Prostate gland (tissue), 2 donors: Measurements from ENCODE around the gene SH3TC1. TPM values are rescaled to one million over a fixed set of nuclear protein-coding genes. Genes with fewer than 3 reads are reported as not detected.

ENCODE experiments used
- DNase-seq: peaks from one replicate; pipeline ENCODE4 v3.0.0-alpha.2; 2019; ENCODE audit warnings: low spot score
- H3K27ac ChIP-seq, 2 donors: fragments of 200-600 bp; sonication (generic); 2 replicates each; pipeline ENCODE4 v1.5.1; 2017 to 2019
- H3K27me3 ChIP-seq: fragments of 200-600 bp; sonication (generic); replicated peaks from 2 replicates; pipeline ENCODE4 v1.5.1; 2019; ENCODE audit not compliant: insufficient read depth
- H3K36me3 ChIP-seq, 2 donors: fragments of 200-600 bp; sonication (generic); 1 replicate in 1 of 2; 2 replicates in 1 of 2; pipeline versions ENCODE4 v1.5.1 to v1.8.1; 2017 to 2019
- H3K4me1 ChIP-seq: fragments of 200-600 bp; sonication (generic); replicated peaks from 2 replicates; pipeline ENCODE4 v1.5.1; 2019
- H3K4me3 ChIP-seq, 2 donors: fragments of 200-600 bp; sonication (generic); 2 replicates each; pipeline ENCODE4 v1.5.1; 2017 to 2019
- H3K9me3 ChIP-seq: fragments of 200-600 bp; sonication (generic); 2 replicates; pipeline ENCODE4 v1.5.1; 2017
- POLR2A ChIP-seq: fragments of 450-650 bp; IDR thresholded peaks from one replicate; pipeline ENCODE4 v1.6.1; 2016; ENCODE audit warnings: antibody characterized with exemption, mild to moderate bottlenecking
- POLR2AphosphoS5 ChIP-seq: sonication (generic); formaldehyde crosslinking; IDR thresholded peaks from one replicate; pipeline ENCODE4 v1.6.1; 2017; ENCODE audit warnings: antibody characterized with exemption
- WGBS: methylation state at CpG from one replicate; pipeline ENCODE4 v1.1.5; 2018; 5-methylcytosine and 5-hydroxymethylcytosine counted together
- intact Hi-C: fragments of 100-400 bp; cut with DNase I; formaldehyde crosslinking; loops from one replicate; pipeline ENCODE4 v1.14.2; 2022
- total RNA-seq, 2 donors: library from RNA; depleted of rRNA; stranded (reverse); fragments of >200 nt; gene quantifications; one replicate each; pipeline ENCODE4 v1.1.0, GENCODE V29; 2016
- TF ChIP-seq, protein P1 (sequence below), 4 experiments: fragments of 200-600 bp in 2 of 4; fragments of 450-650 bp in 2 of 4; sonication (generic) in 2 of 4; IDR thresholded peaks; 1 replicate in 3 of 4; 2 replicates in 1 of 4; pipeline ENCODE4 v1.5.1; 2016 to 2019; ENCODE audit warnings: antibody characterized with exemption in 4 of 4, mild to moderate bottlenecking in 2 of 4, moderate library complexity in 2 of 4

The SH3TC1 gene
- total RNA-seq, 2 donors from 2014 or later, result 22.4 to 37.5 TPM

GRCh38 chr4:8176547-8177399 is 22.3 kb upstream of the SH3TC1 start:
- Histone ChIP-seq H3K27ac (no peak overlapping the region), H3K9me3 (no peaks in the 10 kb centered on the region), H3K36me3 (no peaks in the 10 kb centered on the region), H3K4me3 (no peak overlapping the region), H3K27me3 (no peaks in the 10 kb centered on the region), H3K4me1 (no peaks in the 10 kb centered on the region)
- DNase-seq, result no peak
- WGBS, result 30% methylated on average over 14 of the region's 17 CpGs
- TF ChIP-seq POLR2A (no peak), POLR2AphosphoS5 (peak; percentile 33)
- TF ChIP-seq, protein P1, sequence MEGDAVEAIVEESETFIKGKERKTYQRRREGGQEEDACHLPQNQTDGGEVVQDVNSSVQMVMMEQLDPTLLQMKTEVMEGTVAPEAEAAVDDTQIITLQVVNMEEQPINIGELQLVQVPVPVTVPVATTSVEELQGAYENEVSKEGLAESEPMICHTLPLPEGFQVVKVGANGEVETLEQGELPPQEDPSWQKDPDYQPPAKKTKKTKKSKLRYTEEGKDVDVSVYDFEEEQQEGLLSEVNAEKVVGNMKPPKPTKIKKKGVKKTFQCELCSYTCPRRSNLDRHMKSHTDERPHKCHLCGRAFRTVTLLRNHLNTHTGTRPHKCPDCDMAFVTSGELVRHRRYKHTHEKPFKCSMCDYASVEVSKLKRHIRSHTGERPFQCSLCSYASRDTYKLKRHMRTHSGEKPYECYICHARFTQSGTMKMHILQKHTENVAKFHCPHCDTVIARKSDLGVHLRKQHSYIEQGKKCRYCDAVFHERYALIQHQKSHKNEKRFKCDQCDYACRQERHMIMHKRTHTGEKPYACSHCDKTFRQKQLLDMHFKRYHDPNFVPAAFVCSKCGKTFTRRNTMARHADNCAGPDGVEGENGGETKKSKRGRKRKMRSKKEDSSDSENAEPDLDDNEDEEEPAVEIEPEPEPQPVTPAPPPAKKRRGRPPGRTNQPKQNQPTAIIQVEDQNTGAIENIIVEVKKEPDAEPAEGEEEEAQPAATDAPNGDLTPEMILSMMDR (IDR thresholded peaks at IDR 0.05), result peak; percentile 40 to 91 (median 71)
- intact Hi-C loops, result loop anchor here (10.0 kb wide), 1 partner anchor 228 kb away; no protein-coding TSS in a partner anchor

DNA sequence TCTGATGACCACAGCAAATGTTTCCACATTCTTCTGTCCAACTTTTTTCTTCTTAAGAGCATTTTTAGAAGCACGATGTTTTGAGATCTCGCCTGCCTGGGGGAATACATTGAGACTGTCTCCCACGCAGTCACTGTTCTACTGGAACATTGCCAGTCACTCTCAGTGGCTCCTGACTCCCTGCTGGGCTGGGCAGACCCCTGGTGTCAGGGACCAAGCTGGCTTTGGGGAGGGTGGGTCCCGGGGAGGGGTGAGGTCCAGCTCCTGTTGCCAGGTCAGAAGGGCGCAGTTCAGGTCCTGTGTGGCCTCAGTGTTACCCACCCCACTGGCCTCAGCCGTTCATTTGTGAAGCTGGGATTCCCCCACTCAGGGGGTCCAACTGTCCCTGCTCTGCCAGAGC is 21.5 kb upstream of the SH3TC1 start:
- H3K36me3 ChIP-seq, result no peaks in the 10 kb centered on the region
- DNase-seq, result no peak
- peaks cover 6% of the 10 kb centered on the region for H3K4me1 ChIP-seq
- no peak overlapping the region for H3K27ac ChIP-seq
- no peak overlapping the region for H3K4me3 ChIP-seq
- TF ChIP-seq, protein P1 (IDR thresholded peaks at IDR 0.05), result no peak
- TF ChIP-seq POLR2A (no peak), POLR2AphosphoS5 (no peak)
- WGBS, result 78% methylated on average over 6 of the region's 6 CpGs
- no peaks in the 10 kb centered on the region for H3K9me3 ChIP-seq
- no peaks in the 10 kb centered on the region for H3K27me3 ChIP-seq
- intact Hi-C loops, result loop anchor here (10.0 kb wide), 1 partner anchor 227 kb away; no protein-coding TSS in a partner anchor

DNA sequence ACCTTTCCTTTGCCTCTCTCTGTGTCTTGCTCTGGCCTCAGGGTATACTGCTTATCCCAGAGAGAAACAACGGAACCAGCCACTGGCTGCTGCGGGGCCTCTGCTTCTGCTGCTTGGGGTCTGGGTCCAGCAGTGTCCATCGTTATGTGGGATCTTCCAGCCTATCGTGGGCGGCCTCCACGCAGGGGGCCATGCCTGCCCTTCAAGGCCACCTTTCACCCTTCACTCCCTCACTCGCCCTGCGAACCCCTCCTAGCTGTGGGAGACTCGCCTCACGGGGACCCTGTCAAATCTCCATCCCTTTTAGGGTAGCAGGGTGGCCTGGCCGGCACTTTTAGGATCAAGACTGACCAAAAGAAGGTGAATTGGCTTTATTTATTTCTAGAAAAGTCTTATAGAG is 21.1 kb upstream of the SH3TC1 start:
- Histone ChIP-seq H3K4me1 (peaks cover 10% of the 10 kb centered on the region), H3K9me3 (no peaks in the 10 kb centered on the region), H3K36me3 (no peaks in the 10 kb centered on the region), H3K4me3 (no peak overlapping the region), H3K27ac (no peak overlapping the region), H3K27me3 (no peaks in the 10 kb centered on the region)
- no peak for TF ChIP-seq POLR2AphosphoS5
- TF ChIP-seq, protein P1 (IDR thresholded peaks at IDR 0.05), result no peak
- intact Hi-C loops, result loop anchor here (10.0 kb wide), 1 partner anchor 227 kb away; no protein-coding TSS in a partner anchor
- no peak for DNase-seq
- 95% methylated on average over 11 of the region's 11 CpGs for WGBS

DNA sequence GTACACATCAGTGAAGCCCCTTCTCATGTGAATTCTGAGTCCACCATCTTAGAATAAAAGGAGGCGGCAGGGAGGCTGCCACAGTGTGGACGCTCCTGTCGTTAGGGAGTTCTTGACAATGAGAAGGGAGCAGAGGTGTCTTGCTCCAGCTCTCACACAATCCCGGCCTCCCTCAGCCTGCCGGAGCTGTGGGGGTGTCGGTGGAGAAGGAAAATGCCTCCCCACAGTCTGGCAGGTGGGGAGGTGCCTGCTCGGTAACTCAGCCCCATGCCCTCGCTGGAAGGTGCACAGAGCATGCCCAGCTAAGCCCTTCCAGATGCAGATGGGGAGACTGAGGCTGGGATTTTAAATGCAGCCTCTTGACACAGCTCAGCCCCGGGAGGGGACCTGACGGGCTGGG is 20.0 kb upstream of the SH3TC1 start:
- DNase-seq, result no peak
- no peaks in the 10 kb centered on the region for H3K9me3 ChIP-seq
- TF ChIP-seq POLR2A (no peak), POLR2AphosphoS5 (no peak)
- TF ChIP-seq, protein P1 (IDR thresholded peaks at IDR 0.05), result no peak
- 91% methylated on average over 10 of the region's 10 CpGs for WGBS
- intact Hi-C loops, result loop anchor here (10.0 kb wide), 1 partner anchor 226 kb away; no protein-coding TSS in a partner anchor
- H3K4me1 ChIP-seq, result peaks cover 14% of the 10 kb centered on the region
- H3K27ac ChIP-seq, result no peak overlapping the region
- no peaks in the 10 kb centered on the region for H3K27me3 ChIP-seq
- H3K4me3 ChIP-seq, result no peak overlapping the region
- no peaks in the 10 kb centered on the region for H3K36me3 ChIP-seq
